Measurements from ENCODE around the gene TRAK1.

The TRAK1 gene

GRCh38 chr3:42177801-42178150 lies 86.6 kb downstream of the TRAK1 start:
- in situ Hi-C loops (cut with HindIII; ENCODE audit: low pct_ligation_motif_present, low sequenced_read_pairs), result no loop called here
- Histone ChIP-seq H3K4me3 (ENCODE audit: low read depth, low read length) (no peak overlapping the region), H3K27ac (no peak overlapping the region), H3K27me3 (replicated peaks) (no peaks in the 10 kb centered on the region), H3K36me3 (replicated peaks) (no peaks in the 10 kb centered on the region)
- no peak for TF ChIP-seq CTCF (IDR thresholded peaks at IDR 0.05; ENCODE audit: low read depth, low read length, missing control alignments)
- DNase-seq, result no peak

- no peak for TF ChIP-seq CTCF (IDR thresholded peaks at IDR 0.05; ENCODE audit: low read depth, low read length, missing control alignments)
Observed at GRCh38 chr3:42179110-42179725, 88.1 kb downstream of the TRAK1 start.

GRCh38 chr3:42180901-42181300 lies 89.7 kb downstream of the TRAK1 start:
- in situ Hi-C loops (cut with HindIII; ENCODE audit: low pct_ligation_motif_present, low sequenced_read_pairs), result no loop called here
- Histone ChIP-seq H3K27ac (no peak overlapping the region), H3K27me3 (replicated peaks) (no peaks in the 10 kb centered on the region), H3K36me3 (replicated peaks) (peaks cover 5% of the 10 kb centered on the region), H3K4me3 (ENCODE audit: low read depth, low read length) (no peak overlapping the region)
- no peak for DNase-seq
- TF ChIP-seq CTCF (IDR thresholded peaks at IDR 0.05; ENCODE audit: low read depth, low read length, missing control alignments), result no peak

More at GRCh38 chr3:42179110-42179725, 88.1 kb downstream of the TRAK1 start:
- H3K27ac ChIP-seq, result peak overlapping the region; percentile 59
- H3K36me3 ChIP-seq (replicated peaks), result no peaks in the 10 kb centered on the region
- peak; percentile 92 for DNase-seq
- in situ Hi-C loops (cut with HindIII; ENCODE audit: low pct_ligation_motif_present, low sequenced_read_pairs), result no loop called here
- no peak overlapping the region for H3K4me3 ChIP-seq (ENCODE audit: low read depth, low read length)
- H3K27me3 ChIP-seq (replicated peaks), result no peaks in the 10 kb centered on the region

DNA sequence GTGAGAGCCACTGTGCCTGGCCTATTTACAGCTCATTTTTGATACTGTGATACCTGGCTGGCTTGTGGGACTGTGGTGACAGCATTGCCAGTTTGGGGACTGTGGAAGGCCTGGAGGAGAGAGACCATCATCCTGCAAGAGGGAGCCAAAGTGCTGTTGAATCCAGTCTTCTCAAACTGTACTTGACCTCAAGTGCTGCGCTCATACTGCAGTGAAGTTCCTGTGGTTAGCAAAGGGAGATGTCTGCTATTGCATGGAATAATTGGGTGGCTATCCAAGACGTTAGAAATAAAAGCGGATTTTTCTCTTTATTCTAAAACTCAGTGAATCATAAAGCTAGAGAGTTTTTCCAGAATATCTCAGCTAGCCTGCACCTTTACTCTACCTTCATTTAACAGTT lies 91.4 kb downstream of the TRAK1 start:
- Histone ChIP-seq H3K36me3 (replicated peaks) (peaks cover 5% of the 10 kb centered on the region), H3K27me3 (replicated peaks) (no peaks in the 10 kb centered on the region), H3K27ac (no peak overlapping the region), H3K4me3 (ENCODE audit: low read depth, low read length) (no peak overlapping the region)
- in situ Hi-C loops (cut with HindIII; ENCODE audit: low pct_ligation_motif_present, low sequenced_read_pairs), result no loop called here
- peak; percentile 66 for DNase-seq
- no peak for TF ChIP-seq CTCF (IDR thresholded peaks at IDR 0.05; ENCODE audit: low read depth, low read length, missing control alignments)

GRCh38 chr3:42183991-42184632 lies 93.0 kb downstream of the TRAK1 start:
- TF ChIP-seq CTCF (IDR thresholded peaks at IDR 0.05; ENCODE audit: low read depth, low read length, missing control alignments), result no peak
- Histone ChIP-seq H3K27me3 (replicated peaks) (no peaks in the 10 kb centered on the region), H3K27ac (no peak overlapping the region), H3K36me3 (replicated peaks) (peaks cover 5% of the 10 kb centered on the region), H3K4me3 (ENCODE audit: low read depth, low read length) (no peak overlapping the region)
- in situ Hi-C loops (cut with HindIII; ENCODE audit: low pct_ligation_motif_present, low sequenced_read_pairs), result no loop called here
- DNase-seq, result no peak
